ENCODE data around the gene CYB5A.
A peak's percentile ranks its signal among the peaks of the same experiment; 100 is the strongest.

The CYB5A gene

DNA sequence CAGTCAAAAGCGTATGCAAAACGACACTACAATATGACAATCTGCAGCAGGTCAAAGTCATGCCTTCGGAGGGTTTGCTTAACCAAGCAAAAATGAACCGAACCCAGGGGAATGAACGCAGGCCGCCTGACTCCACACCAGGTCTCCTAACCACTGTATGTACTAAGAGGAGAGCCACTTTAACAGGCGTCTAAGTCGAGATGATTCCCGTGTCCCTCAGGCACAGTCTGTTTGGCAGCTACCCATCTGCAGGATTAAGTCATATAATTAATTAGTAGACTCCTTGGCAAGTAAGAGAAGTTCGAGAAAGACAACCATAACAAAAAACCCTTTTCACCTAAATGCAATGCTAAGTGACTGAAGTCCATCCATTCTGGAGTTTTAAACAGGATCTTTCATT, 15.2 kb downstream of the CYB5A start:
- no peak for DNase-seq (ENCODE audit: low read depth)

DNA sequence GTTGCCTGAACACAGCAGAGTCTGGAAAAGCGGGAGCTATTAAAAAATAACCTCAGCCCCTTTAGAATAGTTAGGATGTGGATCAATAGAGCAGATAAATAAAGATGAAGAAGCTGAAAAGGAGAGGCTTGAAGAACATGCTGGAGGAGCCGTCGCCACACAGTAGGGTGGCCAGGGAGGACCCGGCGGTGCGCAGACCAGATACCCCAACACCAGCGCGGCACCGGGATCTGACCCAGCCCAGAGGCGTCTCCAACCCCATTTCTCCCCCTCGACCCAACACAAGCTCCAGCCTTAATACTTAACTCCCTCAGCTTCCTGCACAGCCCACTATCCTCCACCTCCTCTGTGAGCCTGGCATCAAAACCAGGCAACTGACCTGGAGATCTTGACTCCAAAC, 16.0 kb downstream of the CYB5A start:
- no peak for DNase-seq (ENCODE audit: low read depth)

DNA sequence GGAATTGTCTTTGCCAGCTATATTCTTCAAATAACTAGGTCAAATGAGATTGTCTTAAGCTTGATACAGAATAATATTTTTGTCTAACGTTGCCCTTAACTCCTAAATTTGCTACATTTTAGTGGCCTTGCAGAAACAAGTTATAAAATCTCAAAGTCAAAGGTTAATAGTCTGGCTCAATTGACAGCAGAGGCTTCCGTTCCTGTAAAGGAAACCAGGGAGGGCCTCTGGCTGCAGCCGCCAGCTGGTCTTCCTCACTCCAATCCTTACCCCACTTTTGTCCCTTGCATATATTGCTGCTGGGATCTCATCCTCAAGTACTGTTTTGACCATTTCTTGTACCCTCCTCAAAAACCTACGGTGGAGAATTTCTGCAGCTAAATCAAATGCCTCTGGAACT, 17.1 kb downstream of the CYB5A start:
- no peak for DNase-seq (ENCODE audit: low read depth)

DNA sequence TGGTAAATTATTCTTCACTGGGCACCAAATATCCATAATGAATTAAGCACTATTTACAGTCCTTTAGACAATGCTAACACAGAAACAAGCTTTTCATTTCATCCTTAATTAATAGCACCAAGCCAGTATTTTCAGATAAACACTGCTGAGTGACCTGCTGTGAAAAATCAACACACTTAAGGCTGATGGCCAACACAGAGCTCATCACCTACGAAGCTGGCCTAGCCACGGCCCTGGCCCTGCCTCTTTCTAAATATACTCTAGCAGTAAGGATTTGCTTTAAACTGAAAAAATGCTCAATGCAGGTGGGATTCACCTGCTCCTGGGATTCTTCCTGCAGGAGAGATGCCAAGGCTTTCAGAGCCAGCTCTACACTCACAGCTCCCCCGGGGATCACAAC, 18.4 kb downstream of the CYB5A start:
- no peak for DNase-seq (ENCODE audit: low read depth)

DNA sequence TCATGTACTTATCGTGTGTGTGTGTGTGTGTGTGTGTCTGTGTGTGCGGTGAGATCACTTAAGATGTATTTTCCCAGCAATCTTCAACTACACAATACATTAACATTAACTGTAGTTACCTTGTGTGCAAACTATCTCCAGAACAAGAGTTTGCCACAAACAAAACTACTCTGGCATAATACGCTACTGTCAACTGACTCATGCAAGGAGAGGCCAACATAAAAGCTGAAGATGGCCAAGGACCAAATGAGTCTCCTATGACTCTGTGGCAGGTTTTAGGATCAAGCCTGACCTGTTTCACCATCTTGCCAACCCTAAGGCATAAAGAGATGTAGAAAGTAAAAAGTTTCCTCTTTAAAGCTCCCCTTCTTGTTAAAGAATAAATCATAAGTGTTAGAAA, 20.1 kb downstream of the CYB5A start:
- no peak for DNase-seq (ENCODE audit: low read depth)

DNA sequence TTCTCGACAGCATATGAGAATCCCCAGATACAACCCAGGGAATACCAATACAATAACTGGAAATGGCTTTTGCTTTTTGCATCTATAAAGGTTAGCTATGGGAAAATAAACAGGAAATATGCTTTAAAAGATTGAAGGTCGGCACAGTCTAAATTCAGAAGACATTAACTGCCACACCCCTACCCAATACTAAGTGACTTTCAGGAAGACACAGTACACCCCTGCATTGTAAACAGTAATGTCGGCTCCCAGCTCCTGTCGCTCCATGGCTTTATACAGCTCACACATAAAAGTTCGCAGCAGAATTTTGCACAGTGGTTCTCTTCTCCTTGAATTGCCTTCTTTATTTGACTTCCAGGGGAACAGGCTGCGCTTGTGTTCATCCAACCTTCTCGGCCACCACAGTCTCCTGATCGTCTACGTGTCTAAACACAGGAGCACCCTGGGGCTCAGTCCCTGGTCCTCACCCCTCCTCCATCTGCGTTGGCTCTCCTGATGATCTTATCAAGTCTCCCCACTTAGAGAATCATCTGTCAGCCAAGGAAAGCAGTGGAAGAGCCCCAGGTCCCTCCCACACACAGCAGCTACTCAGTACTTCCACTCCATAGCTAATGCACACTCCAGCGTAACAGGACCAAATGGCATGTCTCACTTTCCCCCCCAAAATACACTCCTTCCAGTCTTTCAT, 22.7 kb downstream of the CYB5A start:
- no peak for DNase-seq (ENCODE audit: low read depth)

DNA sequence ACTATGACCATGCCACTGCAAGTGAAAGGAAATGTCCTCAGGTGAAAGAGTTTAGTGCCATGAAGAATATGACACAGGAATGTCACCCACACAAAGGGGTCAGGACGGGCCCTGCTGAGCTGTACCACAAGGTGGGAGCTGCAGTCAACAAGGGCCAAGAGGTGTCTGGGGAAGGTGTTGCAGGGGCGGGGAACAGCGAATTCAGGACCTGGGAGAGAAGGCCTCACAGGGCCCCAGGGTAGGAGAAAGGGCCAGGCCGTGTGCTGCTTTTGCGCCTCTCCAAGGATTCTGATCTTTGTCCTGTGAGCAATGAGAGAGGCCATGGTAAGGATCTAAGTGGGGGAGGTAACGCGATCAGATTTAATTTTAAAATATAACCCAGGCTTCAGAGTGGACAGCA, 23.6 kb downstream of the CYB5A start:
- no peak for DNase-seq (ENCODE audit: low read depth)

DNA sequence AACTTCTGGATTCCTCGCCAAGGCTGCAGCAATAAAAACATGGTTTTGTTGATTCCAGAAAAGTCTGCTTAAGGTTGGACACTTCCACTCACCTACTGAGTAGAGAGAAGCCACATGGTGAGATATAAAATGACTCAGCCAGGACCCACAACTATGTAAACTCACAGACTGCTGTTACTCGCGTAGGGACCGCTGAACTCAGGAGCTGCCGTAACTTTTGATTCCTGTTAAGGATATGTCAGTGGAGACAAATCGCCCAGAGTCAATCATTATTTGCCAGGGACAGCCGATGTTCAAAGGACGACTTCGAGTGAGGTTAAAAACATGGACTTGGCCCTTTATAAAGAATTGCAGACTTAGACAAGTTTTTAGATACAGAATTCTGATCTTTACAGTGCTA, 25.6 kb downstream of the CYB5A start:
- peak; percentile 64 for DNase-seq (ENCODE audit: low read depth)

DNA sequence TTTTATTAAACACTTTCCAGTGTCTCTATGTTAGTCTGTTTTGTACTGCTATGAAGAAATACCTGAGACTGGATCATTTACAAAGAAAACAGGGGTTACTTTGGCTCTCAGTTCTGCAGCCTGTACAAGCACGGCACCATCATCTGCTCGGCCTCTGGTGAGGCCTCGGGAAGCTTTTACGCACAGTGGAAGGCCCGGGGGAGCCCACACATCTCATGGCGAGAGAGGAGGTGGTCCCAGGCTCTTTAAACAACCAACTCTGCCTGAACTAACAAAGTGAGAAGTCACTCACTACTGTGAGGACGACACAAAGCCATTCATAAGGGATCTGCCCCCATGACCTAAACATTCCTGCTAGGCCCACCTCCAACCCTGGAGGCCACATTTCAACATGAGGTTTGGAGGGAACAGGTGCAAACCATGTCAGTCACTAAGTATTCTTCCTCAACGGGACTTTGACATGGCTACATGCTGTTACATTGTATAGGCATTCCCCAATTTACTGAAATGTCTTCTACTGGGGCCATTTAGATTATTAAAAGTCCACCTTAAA, 26.1 kb downstream of the CYB5A start:
- no peak for DNase-seq (ENCODE audit: low read depth)

DNA sequence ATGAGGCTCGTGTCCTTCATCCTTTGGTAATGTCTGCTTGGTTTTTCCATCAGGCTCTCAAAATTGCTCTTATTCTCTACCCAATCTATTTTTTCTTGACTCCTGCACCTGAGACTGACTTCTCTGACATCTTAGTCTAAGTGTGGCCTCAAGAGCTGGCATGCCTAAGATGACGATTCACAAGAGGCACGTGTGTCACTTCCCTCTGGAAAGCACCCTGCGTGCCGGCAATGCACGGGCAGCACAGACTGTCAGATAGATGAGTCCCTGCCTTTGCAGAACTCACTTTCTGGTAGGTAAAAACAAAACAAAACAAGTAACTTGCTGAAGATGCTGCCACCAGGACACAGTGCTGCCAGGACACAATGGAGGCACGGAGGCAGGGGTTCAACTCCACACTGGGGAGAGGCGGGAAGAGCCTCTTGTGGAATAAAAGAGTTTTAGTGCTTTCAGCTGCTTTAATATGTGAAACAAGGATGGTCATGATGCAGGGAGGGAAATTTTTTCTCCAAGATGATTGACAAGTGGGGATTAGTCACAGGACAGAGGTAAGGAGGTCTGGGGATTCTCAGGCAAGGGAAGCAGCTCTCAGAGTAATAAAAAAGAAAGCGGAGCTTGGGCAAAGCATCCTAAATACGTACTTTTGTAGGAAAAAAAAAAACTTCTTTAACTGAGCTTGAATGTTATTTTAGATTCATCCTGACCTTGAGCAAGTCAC, 27.3 kb downstream of the CYB5A start:
- no peak for DNase-seq (ENCODE audit: low read depth)

DNA sequence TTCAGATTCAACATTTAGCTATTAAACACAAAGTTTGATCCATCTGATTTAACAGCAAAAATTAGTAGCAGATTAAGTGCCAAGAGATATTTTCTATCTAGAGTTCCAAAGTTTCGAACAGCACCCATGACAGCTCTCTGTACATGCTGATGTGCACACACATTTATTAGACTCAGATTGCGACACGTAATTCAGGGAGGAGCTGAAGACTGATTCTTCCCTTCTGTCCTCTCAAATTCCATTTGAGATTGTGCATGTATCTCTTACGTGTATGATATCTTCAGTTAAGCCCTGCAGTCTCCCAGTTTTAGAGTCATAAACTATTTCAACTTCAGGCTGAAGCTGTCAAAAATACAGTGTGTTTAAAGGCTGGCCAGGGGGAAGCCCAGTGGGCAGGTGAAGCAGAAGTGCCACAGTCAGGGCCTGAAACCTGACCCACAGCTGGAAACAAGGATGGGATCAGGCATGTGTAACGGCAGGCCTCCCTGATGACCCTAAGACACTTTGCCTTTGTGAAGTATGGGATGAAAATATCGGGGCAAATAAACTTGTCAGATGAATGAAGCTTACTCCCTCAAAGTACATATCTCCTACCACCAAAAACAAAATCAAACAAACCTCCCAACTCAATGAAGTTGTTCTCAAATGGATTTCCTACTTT, 30.6 kb downstream of the CYB5A start:
- DNase-seq (ENCODE audit: low read depth), result no peak

DNA sequence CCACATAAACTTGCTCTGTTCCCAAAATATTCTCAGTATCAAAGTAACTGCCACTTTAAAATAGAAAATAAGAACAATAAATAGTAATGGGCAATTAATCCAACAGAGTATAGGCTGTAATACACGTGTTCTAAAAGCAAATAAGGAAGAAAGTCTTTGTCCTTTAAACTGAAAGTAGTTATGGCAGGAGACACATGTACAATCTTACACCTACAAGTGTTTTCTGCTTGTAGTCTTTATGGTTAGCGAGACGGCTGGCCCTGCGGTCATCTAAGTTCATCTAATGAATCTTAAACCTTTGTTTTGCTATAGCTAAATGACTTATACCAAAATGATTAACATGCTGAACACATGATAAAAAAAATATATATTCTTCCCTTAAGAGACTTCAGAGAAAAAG, 32.4 kb downstream of the CYB5A start:
- DNase-seq (ENCODE audit: low read depth), result no peak

DNA sequence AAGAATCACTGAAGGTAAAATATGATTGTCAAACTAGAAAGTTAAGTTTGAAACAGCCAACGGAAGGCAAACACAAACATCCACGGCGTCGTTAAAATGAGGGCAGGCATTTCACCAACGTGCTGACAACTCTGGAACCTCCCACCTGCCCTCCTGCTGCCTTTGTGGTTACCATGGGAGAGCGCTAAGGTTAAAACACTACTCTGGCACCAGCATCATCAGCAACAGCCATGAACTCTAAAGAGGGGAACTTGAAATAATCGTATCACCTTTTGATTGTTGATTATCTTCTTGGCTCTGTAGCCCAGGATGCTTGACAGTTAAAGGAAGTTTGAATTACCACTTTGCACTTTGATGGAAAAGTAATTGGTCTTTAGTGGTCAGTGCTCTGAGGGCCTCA, 34.7 kb downstream of the CYB5A start:
- DNase-seq (ENCODE audit: low read depth), result no peak

DNA sequence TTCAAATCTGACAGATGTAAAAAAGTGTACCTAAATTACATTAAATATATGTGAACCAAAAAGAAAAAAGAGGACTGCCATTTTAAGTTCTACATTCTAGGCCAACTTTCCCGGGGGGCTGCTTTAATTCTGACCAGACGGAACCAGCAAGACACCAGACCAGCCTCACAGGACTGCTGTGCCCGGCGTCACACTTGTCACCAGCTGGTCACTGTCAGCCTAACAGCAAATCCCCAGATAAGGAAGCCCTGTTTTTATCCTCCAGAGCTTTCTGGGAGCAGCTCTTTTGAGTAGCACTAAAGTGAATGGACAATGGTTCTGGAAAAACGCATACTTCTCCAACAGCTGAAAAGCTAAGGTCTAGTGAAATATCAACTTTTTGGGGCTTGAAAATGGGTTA, 35.6 kb downstream of the CYB5A start:
- DNase-seq (ENCODE audit: low read depth), result no peak

DNA sequence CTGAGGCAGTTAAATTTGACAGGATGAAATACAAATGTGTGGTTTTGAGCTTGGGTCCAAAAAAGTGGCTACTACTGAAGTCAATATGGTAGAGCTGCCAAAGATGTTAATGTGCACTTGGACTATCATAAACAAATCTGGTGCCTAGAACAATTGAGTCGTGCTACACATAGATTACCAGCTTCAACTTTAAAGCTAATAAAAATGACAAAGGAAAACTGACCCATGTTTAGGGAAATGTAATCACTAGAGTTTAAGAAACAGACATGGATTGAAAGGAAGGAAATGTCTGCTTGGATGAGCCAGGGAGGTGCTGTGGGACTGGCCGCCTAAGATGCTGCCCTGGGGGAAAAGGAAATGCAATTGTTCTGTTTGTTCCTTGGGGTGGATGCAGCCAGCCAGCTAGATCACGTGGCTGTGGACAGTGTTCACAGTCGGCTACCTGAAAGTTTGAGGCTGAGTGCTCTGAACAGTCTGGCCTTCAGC, 36.6 kb downstream of the CYB5A start:
- DNase-seq (ENCODE audit: low read depth), result no peak

DNA sequence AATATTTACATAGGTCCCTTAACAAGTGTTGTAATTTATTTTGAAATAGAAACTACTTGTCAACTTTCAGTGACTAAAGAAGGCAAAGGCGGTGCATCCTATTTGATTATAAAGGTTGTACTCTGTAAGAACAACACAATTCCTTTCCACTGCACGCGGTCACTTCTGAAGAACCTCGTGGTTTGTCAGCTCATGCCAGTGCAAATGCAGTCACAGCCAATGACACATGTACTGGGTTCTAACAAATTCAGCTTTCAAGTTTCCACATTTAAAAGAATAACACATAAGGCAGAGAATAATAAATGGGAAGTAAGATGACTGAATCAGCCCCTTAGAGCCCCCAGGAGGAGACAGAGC, 39.7 kb downstream of the CYB5A start:
- DNase-seq (ENCODE audit: low read depth), result peak; percentile 32

DNA sequence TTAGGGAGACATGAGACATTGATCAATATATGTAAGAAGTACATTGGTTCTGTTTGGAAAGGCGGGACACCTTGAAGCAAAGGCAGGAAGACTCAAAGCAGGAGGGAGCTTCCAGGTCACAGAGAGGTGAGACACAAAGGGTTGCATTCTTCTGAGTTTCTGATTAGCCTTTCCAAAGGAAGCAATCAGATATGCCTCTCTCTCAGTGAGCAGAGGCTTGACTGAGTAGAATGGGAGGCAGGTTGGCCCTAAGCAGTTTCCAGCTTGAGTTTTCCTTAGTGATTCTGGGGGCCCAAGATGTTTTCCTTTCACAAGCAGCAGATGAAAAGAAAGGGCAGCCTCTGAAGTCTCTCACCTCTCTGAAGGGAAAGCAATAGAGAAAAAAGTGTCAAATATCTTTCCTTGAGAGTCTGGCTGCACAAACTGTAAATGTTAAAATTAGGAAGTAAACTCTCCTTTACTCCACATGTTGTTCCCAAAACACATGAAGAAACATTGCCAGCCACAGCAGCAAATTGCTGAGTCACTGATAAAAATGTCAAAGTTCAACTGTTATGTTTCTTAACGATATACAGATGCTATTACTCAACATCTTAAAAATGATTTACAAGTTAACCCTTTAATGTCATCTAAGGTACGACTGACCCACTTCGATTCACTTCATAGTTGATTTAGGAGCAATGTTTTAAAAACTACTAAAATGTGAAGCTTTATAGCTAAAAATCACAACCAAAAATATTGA, 40.3 kb downstream of the CYB5A start:
- peak; percentile 40 for DNase-seq (ENCODE audit: low read depth)

DNA sequence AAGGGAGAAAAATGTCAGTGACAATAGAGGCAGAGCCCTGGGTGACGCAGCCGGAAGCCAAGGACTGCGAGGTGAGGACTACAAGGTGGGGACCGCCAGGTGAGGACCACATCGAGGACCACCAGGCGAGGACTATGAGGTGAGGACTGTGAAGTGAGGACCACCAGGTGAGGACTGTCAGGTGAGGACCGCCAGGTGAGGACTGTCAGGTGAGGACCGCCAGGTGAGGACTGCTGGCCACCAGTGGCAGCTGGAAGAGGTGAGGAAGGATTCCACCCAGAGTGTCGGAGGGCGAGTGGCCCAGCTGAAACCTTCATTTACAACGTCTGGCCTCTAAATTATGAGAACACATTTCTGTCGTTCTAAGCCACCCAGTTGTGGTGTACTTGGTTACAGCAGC, 41.6 kb downstream of the CYB5A start:
- DNase-seq (ENCODE audit: low read depth), result no peak

DNA sequence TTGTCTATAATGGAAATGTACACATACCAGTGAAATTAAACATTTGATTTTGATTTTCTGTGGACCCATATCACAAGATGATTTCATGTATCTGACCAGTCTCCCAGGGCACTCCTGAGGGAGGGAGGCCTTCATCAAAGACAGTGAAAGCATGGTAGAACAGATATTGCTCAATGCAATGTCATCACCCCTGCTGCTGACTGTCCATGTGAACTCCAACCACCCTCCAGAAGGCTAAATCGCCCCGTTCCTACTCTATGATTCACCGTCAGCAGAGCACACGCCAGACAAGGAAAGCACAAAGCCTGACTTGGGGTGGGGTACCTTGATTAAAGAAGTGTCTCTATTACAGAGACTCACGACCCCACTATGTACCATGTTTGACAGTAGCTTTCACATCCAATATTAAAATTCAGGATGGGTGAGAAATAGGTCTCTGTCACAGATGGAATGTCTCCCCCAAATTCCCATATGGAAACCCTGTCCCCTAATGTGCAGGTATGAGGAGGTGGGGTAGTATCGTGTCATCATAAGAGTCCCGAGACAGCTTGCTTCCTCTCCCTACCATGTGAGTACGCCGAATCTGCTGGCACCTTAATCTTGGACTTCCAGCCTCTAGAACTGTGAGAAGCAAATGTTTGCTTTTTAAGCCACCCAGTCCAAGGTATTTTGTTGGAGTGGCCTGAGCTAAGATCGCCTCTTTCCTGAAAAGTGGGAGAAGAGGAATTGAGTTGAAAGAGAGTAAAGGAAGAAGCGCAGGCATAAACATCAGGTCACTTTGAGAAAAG, 42.4 kb downstream of the CYB5A start:
- peak; percentile 80 for DNase-seq (ENCODE audit: low read depth)

DNA sequence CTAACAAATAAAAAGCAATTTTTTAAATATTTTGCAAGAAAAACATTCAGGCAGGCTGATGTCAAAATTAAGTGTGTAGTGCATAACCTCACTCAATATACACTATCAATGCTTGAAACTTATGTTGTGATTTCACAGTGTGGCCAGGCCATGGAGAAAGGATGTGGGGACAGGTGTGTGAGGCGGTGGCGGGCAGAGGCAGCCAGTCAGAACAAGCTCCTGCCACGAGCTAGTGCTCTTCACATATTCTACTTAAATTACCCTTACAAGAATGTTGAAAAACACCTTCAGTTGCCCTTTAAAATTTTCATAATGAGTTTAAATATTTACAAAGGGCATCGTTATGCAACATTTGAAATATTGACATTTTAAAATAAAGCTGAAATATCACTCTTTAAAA, 43.2 kb downstream of the CYB5A start:
- no peak for DNase-seq (ENCODE audit: low read depth)

DNA sequence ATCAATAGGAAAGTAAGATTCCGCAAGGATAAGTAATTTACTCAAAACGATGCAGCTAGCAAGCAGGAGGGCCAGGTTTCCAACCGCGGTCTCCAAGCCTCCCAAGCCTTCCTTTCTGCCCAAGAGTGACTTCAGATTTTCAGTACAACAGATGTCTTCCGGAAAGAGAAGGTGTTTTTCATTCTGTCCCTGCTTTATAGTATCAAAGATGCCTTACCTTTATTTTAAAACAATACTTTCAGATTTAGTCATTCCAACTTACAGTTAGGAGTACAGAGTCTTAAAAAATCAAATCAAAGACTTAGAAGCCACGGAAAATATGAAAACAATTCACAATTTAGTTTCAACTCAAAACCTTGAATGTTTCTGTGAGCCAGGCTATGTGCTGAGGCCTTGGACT, 43.6 kb downstream of the CYB5A start:
- DNase-seq (ENCODE audit: low read depth), result no peak

DNA sequence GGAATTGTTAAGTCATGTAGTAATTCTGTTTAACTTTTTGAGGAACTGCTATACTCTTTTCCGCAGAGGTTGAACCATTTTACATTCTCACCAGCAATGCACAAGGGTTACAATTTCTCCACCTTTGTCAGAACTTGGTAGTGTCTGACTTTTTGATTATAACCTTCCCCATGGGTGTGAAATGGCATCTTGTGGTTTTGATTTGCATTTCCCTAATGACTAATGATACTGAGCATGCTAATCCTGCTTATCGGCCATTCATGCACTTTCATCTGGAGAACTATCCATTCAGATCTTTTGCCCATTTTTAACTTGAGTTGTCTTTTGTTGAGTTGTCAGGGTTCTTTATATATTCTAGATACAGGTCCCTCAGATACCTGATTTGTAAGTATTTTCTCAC, 47.2 kb downstream of the CYB5A start:
- no peak for DNase-seq (ENCODE audit: low read depth)

Data from ELR (cell line).